HG03378 (cell line): ENCODE results near the gene WHAMM.
"Not testable (repeated sequence)": the region's sequence is repeated elsewhere in the genome, so short reads cannot be mapped to it uniquely, and the experiment has no call there.

Experiments used
- ATAC-seq: cut with Tn5 transposase; IDR thresholded peaks from one replicate; pipeline ENCODE4 v1.9.1; 2021; ENCODE audit warnings: mild to moderate bottlenecking, moderate library complexity; ENCODE audit not compliant: unreplicated experiment

Gene WHAMM

DNA sequence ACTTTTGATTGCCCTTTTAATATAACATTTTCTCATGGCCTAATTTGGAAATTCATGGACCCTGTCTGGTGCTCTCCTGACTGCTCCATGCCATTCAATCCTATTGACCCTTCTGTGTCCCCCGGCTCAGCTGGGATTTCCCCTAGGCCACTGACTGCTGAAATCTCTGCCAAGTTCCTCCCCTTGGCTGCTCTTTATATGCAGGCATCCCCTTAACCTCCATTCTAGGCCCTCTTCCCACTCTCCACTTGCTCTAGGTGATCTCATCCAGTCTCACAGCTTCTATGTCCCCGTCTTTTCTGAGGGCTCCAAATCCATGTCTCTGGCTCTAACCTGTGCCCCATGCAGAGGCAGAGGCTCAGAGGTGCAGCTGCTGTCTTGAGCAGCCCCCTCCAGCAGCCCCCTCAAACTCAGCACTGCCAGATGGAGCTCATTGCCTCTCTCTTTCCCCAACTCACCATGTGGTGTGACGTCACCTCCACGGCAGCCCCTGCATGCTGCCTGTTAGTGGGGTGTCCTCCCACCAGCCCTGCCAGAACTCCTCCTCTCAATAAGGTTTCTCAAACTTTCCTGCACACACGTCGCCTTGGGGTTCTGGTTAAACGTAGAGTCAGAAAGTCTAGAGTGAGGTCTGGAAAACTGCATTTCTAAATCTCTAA is 10.1 kb upstream of the WHAMM start:
- ATAC-seq = no peak

- no peak for ATAC-seq
Observed at GRCh38 chr15:82802497-82802896, 6.9 kb upstream of the WHAMM start.

DNA sequence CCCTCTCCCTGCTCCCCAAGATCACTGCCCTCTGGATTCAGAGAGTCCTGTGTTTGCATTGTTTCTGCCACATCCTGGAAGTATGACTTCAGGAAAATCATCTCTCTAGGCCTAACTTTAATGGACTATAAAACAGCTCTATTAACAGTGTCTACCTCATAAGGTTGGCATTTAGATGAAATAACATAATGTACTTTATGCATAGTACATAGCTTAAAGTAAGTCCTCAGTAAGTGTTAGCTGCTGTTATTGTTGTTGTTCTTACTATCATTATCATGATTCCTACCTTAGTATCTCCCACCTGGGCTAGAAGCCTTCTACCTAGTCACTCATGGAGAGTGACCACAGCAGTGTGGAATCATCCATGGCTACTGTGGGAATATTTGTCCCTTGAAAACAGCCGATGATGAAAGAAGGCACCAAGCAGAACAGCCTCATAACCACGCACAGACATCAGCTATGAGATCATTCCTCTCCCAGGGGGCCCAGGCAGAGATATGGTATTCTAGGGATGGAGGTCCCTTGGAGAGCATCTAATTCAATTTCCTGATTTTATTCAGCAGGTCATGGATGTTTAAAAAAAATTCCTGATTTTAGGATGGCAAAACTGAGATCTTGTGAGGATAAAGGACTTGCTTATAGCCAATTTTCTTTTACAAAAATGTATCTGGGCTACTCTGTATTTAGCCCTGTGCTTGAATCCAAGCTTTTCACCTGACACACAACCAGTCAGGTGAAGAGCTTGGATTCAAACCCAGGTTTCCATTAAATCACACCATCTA is 5.4 kb upstream of the WHAMM start:
- no peak for ATAC-seq

DNA sequence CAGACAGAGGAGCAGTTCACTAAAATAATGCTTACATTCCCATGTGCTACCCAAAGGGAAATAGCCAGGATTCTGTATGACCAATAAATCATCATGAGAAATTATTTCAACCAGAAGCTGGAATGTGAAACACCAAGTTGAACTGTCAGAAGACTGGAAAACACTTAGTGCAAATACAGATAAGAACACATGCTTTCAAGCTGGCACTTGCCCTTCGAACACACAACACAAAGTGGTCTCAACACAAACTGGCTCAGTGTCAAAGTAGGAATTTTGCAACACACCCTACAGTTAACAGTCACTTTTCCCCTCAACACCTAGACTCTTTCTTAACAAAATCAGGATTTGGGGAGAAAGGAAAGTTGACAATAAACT is 4.9 kb upstream of the WHAMM start:
- no peak for ATAC-seq

DNA sequence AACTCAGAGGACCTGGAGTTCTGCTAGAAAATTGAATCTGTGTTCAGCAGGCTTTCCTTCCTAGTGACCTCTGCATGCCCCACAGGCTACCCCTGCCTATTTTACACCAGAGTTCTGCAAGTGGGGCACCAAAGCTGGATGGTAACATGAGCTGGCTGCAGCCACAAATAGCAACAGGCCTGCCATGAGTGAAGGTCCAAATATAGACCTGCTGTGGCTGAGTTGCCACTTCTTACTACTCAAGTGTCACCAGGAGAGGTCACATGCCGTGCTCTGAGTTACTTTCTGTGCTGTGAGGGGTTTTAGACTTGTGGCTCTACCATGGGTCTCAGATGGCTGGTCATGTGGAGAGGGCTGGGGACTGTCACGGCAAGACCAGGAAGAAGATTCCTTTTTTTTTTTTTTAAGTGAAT is 3.4 kb upstream of the WHAMM start, which contains the start of gene FSD2:
FSD2 (minus strand) TSS at position 76 of the 413 bp plus-strand sequence. CDS start 18,679 bp downstream, outside the sequence.
- peak; percentile 78 for ATAC-seq

- ATAC-seq = no peak
Observed at GRCh38 chr15:82807920-82808633, 1.4 kb upstream of the WHAMM start.

DNA sequence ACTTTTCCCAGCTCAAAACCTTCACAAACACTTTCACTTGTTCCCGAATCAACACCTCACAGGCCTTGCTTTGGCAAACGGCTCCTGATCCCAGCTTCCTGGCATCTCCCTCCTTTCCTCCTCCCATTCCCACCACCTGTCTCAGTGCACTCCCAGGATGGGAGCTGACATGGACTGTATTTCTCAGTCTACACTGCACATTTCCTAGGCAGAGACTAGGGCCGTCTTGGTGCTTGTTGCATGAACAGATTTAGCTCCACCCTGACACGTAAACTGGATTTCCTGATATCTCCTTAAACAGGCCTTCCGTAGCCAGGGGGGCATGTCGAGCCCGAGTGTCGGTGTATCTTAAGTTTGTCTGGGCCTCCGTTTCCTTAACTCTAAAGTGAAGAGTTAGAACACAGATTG is 790 bp upstream of the WHAMM start:
- ATAC-seq = no peak

DNA sequence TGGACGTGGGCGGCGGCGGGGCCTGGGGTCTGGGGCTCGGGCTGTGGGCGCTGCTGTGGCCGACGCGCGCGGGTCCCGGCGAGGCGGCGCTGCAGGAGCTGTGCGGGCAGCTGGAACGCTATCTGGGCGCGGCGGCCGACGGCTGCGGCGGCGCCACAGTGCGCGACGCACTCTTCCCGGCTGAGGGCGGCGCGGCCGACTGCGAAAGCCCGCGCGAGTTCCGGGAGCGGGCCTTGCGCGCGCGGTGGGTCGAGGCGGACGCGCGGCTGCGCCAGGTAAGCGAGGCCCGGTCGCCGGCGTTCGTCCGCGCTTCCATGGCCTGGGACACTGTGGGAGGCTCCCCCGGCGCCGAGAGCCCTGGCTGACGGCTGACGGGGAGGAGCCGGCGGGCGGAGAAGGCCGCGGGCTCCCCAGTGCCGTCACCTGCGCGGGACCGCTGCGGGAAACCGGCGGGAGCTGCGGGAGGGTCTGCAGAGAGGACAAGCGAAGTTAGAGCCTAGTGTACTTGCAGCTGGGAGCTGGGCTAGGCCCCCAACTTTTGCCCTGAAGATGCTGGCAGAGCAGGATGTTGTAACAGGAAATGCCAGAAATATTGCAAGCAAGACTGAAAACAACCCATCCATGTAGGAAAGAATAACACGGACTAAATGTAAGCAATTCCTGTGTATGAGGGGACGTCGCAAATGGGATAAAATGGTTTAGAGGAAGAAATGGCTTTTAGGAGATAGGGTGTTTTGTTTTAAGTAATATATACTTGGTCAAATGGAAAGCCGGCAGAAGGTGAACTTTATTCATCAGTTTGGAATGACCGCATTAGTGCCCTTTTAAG is 847 bp downstream of the WHAMM start:
- ATAC-seq = no peak

GRCh38 chr15:82810890-82811426 is 1.5 kb downstream of the WHAMM start:
- no peak for ATAC-seq

DNA sequence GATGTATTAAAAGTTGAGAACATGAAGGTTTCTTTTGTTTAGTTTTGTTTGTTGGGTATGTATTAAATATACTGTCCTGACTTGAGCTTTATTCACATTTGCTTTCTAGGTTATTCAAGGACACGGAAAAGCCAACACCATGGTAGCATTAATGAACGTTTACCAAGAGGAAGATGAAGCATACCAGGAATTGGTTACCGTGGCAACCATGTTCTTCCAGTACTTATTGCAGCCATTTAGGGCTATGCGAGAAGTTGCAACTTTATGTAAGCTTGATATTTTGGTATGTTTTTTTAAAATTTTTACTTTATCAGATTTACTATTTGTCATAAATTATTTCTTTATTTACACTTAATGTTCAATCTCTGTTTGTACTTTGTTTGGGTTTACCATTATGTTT is 3.6 kb downstream of the WHAMM start:
- no peak for ATAC-seq

DNA sequence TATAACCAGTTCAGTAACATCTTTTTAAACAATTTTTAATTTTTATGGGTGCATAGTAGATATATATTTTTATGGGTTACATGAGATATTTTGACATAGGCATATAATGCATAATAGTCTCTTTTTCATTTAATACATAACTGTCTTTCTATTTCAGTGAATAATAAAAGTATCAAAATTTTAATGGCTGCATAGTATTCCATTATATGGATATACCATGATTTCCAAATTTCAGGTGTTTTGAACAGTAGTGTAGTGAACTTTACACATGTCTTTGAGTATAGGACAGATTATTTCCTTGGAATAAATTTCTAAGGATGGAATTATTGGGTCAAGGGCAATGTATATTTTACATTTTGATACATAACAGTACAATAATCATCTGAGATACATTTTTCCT is 10.7 kb downstream of the WHAMM start:
- no peak for ATAC-seq

DNA sequence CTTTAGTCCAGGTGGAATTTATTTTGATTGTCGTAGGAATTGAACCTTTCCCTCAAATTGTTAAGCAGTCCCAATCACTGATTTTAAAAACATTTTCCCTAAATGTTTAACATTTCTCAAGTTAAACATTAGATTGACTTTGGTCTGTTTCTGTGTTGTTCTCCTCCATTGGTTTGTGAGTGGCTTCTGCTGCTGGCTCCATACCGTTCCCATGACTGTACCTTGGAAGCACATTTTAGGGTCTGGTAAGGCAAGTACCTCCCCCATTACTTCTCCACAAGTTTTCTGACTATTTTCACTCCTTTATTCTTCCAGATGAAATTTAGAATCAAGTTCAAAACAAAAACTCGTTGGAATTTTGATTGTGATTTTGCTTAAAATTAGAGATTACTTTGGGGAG is 12.0 kb downstream of the WHAMM start:
- ATAC-seq = not testable (repeated sequence)

DNA sequence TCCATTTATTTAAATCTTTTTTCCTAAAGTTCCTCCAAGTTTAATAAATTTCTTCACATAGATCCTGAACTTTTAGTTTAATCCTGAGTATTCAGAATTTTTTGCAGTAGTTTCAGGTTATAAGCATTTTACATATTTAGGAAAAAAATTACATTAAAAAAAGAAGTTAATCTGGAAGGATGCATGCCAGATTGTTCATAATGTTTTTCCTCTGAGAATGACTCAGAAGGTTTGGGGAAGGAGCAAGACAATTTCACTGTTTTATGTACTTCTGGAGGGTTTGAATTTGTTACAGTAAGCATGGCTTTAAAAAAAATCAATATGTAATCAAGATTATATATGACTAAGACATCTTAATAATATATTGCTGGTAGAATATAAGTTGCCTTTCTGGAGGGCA is 12.4 kb downstream of the WHAMM start:
- not testable (repeated sequence) for ATAC-seq

DNA sequence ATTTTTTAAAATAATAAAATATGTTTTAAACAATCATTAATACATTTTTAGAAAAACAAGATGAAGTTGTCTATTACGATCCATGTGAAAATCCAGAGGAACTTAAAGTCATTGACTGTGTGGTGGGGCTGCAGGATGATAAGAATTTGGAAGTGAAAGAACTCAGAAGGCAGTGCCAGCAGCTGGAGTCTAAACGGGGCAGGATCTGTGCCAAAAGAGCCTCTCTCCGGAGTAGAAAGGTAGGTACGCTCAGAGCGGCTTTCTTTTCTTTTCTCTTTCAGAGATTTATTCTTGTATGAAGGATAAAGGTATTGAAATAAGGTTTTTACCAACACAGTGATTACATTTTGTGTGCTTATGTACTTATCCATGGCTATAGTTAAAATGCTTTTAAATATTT is 13.6 kb downstream of the WHAMM start:
- no peak for ATAC-seq

GRCh38 chr15:82828075-82828474 is 18.6 kb downstream of the WHAMM start:
- ATAC-seq = no peak

DNA sequence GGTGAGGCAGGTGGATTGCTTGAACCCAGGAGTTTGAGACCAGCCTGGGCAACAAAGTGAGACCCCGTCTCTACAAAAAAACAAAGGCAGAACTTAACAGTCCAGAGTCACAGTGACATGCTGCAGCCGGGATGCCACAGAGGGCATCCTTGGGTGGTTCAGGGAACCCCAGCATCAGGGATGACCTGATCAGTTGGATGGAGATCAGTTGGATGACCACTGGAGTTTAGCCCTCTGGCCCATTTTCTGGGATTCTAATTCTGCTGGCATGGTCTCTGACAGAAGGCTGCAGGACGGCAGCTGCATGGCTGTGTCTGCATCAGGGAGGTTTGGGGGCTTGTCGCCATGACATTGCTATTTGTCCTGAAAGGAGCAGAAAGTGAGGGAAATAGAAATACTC is 19.8 kb downstream of the WHAMM start:
- no peak for ATAC-seq

- ATAC-seq = no peak
Observed at GRCh38 chr15:82830427-82831173, 21.2 kb downstream of the WHAMM start.

DNA sequence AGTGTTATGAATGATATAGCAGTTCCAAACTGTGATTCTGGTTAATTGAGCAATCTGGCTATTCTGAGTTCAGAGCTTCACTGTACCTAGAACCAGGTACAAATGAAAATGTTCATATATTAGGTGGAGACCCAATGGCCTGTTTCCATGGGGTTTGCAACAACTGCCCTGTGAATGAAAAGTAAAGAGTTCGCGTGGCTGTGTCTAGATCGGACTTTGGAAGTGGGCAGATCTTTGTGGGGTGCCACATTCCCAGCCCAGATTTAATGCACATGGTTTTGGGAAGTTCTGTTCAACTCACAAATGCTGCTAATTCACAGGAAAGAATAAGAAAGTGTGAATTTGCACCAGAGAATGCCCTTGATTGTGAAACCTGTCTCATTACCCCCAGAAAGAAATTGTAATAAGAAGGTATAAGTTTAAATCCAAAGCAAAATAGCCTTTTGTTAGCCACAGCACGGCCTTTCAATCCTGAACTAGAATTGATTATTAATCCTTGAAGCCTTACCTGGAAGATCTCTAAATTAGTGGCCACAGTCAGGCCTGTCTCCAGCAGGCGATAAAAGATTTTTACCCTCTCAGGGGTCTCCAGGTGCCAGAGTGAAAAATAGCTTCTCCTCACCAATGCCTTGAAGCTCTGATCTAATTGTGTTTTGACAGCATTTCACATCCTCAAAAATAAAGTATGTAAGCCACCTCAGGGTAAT is 22.6 kb downstream of the WHAMM start:
- no peak for ATAC-seq

DNA sequence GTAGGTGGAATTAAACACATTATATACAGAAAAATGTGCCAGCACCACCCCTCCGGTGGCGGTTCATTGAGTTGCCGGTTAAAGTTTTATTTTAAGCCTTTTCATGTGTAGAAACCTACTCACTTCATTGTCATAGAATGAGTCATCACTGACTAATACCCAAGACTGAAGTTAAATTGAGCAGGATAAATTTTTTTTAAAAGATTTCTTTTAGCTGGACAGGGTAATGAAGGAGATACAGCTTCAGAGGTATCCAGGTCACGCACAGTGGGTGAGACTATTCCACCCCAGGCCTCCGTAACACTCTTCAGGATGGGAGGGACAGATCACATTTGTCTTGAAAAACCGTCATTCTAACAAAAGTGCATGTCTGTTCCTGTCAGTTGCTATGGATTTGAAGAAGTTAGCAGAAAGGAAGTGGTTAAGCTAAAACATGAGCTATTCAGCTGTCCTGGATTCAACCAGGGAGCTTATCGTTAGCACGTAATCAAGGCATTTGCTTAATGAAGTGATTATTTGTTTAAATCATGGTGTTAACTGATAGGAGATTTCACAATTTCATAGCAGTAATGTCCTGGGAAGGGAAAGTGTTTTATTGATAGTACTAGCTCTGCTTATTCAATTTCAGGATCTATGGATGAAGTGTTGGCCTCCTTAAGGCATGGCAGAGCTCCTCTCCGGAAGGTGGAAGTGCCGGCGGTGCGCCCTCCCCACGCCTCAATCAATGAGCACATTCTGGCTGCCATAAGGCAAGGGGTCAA is 23.4 kb downstream of the WHAMM start:
- peak; percentile 89 for ATAC-seq
